Stimulated activated CD8-positive, alpha-beta memory T cell treated with anti-CD3 and anti-CD28 coated beads, Interleukin-12 subunit alpha, Interleukin-12 subunit beta, amount 100 ng/mL, for 4 hours (primary cell): Measurements from ENCODE around the gene FIGN.

Experiments
- DNase-seq: peaks from one replicate; pipeline ENCODE4 v3.0.0-alpha.2; 2020; ENCODE audit warnings: low read depth

FIGN gene

DNA sequence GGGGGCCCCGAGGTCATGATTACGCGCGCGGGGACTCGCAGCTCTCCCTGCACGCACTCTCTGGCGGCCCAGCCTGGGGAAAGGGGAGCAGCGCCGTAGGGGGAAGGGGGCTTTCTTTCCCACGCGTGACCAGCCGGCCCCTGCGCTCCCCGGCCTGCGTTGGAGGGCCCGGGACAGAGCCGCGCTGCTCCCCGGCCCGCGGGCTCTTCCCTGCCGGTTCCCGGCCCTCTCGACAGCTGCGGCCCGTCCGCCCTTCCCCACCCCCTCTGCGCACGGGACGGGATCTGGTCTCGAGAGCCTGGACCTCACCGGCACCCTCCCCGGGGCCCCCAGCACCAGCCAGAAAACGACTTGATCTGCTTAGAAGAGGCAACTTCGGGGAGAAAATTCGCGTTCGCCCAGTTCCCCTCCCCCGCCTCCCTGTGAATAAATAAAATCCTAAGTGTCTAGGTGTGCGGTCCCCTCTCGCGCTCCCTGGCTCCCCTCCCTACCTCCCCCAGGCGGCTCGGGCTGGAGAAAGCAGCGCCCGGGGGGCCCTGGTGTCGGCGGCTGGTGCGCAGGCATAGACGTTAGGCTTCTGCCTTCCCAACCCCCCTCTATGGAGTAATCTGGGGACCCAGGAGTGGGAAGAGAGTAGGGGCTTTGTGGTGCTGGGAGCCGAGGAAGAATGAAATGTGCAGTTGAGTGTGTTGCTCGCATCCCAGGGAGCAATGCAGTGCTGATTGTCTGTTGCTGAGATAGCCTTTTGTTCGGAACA, 803 bp upstream of the FIGN start:
- no peak for DNase-seq

DNA sequence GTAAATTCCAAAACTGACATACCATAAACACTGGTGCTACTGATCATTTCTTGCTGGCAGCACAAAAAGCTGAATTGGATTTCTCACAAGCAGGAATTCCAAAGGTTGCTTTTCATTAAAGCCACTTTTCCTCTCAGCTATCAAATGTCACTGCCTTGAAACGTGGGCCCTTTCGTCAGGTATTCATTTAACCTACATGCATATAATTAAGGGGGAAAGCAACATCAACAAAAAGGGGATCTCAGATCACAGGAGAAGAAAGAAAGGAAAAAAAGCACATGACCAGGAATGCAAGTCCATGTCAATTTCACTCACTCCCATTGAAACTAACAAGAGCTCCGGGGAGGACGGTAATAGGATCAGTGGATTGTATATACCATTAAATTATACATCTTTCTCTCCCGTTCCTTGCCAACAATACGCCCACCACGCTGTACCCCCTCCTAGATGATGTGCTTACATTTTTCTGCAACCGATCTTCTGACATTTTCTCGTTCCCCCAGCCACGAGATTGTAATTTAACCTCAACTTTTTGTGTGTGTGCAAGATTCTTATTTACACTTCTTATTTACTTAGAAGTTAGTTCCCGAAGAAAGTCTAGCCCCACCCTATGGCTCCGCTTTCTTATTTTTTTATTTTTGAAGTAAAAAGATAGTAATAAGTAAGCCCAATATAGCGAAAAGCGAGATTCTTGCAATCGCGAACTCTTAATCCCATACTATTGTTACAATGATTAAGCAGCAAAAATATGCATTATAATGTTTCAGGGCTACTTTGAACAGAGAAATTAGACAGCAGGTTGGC, 725 bp downstream of the FIGN start:
- no peak for DNase-seq

DNA sequence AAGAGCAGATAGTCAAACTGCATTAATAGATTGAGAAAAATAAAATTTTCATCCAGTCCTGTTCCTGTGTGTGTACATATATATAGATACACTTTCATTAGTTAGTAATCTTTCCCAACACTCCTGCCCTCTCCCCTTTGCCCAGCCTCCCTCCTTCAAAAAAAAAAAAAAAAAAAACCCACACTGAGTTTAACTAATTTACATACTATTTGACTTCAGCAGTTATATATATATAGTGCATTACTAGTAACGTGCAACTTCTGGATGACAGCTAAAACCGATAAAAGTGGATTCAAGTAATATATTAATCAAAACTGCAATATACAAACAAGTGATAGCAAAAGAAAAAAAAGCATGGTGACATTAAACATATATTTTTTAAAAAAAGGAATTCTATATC, 1.4 kb downstream of the FIGN start:
- DNase-seq = no peak

DNA sequence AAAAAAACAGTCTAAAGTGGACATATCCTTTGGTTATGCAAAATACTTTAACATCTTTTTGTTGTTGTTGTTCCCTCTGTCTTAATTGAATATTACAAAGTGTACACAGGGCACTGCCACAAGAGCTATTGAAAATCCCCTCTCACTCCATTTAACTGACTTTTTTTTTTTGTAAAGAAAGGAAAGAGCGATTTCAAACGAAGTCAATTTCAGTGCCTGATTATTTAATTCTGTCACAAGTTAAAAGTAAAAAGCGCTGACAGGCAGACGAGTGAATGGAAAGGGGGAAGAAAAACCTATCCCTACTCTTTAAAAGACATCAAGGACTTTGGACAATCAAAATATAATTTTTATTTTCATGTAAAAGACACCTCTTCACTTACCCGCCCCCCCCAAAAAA, 1.9 kb downstream of the FIGN start:
- no peak for DNase-seq

DNA sequence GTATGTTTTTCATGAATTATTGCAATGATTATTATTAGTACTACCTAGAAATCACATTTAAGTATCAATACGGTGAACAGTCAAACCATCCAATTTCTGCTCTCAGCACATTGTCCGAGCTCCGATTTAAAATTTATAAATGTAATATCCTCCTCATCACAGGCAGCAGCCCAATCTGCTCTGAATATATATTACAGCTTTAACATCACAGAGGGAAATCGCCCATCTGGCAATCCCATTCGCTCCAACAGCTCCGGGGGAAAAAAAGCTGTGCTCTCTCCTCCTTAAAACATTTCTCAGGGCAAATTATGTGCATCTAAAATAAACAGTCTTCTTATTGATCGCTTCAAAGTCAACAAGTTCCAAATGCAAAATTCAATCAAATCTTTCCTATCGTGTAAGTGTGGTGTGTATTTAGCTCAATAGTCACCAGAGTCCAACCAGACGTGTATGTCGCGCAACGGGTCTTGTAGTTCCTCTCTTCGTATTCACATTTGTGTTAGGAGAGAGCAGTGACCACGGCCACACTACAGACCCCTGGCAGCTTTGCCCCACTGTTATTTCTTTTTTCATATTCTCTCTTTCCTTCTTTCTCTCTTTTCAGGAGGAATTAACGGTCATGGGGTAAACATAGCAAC, 2.4 kb downstream of the FIGN start:
- DNase-seq = no peak

DNA sequence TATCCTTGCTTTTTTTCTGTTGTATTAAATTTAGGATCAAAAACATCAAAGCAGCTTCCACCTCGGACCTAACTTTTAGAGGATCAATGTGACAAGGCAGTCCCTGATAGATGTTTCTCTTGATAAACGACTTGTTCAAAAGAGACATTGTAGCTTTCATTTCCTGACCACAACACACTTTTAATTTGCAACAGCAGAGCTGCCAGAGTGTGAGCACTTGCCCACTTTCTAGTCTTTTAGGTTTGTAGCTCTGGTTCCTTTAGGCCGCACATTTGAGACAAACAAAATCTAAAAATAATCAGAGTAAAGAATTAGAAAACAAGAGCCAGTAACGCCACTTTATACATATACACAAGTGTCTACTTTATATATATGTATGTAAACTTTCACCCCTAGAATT, 3.1 kb downstream of the FIGN start:
- no peak for DNase-seq

DNA sequence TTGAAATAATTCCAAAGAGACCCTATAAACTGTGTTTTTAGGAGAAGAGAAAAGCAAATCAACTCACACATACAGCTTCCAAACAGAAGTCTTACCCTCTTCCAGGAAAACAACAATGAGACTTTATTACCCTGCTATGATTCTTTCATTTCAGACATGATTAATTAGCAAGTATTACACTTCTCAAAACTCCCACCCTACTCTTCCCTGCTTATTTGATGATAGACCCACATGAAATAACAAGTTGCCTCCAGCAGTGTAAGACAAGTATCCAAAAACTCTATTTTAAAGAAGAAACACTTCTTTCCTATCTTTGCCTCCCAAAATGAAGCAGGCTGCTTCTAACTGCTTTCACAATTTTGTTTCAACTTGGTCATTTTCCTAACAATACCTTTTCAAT, 4.1 kb downstream of the FIGN start:
- no peak for DNase-seq

DNA sequence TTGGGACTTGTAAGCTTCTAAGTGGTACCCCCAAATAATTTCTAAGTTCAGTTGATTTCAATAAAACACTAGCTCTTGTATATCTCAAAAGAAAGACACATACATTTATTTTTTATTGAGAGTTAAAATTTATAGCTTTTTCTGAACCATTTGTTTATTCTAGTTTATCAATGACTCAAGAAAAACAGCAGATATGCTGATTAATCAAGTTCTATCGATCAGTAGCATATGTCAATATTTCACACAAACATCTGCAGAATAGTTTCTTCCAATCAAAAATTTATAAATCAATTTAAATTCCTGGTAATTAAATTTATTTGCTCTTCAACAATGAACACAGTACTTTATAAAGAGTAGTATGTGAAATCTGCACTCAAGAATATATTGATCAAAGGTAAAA, 5.3 kb downstream of the FIGN start:
- DNase-seq = no peak

DNA sequence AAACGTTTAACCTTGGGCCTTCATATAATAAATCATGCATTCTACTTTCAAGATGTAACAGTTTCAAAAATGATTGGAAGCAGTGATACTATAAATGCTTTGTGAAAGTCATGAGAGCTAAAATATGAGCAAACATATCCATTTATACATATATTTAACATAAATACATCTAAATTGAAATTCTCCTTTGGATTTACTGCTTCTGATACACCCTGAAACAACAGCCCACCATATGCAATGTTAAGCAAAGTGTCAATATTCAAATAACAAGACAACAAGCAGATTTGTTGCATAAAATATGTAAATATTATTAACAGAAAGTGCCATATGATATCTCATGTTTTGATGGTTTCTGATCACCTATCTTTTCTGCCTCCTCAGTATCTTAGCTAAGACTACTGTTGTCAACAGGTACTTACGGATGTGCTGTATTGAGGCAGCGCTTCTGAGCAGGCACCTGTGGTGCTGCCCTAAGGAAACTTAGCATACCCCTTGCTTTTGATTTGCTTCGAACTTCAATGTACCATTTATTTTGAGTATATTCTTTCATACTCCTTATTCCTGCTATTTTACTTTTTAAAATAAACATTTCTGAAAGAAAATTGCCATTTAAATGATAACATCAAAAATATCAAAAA, 6.1 kb downstream of the FIGN start:
- DNase-seq = no peak

DNA sequence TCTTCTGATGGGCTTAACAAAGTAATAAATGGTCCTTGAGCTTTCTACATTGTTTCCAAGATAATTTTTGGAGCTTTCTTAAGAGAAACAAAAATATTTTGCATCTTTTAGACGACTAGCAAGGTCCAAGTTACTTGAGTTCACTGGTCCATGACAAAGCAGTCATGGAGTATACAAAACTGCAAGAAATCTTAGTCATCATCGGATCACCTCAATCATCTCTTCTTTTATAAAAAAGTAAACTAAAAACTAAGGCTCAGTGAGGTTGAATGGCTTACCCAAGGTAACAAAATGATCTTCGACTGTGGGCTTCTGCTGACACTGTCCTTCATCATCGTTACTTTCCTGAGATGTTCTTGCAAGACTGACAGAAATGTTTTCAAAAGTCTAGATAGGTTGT, 11.9 kb downstream of the FIGN start:
- DNase-seq = no peak

DNA sequence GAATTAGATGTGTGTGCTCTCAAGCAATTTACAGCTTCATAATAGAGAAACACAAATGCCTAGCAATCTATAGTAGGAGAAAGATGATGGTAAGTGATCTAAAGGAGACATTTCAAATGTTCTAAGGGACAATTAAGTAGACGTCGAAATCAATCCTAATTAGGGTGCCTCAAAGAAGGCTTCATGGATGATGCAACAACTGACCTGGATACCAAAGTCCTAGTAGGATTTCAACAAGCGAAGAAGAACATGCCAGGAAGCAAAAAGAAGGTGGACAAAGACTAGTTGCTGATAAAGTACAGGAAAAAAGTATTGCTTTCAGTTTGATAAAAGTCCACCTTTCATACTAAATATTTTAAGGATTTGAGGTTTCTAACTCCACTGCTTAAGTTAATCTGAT, 12.5 kb downstream of the FIGN start:
- DNase-seq = no peak

DNA sequence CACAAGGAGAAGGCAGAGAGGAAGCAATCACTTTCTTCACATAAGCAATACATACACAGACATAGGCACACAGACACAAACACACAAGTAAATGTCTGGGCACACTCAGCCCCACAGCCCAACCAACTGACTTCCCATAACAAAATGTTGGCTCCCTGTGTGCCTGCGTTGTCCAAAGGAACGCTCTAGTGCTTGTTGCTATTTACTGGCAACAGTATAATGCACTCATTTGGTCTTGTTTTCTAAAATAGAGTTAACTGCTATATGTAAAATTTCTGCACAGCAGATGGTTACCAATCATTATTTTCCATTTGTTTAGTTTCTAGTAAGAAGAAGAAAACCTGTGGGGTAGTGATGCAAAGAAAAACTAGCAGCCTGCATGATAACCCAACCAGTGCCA, 16.5 kb downstream of the FIGN start:
- no peak for DNase-seq

DNA sequence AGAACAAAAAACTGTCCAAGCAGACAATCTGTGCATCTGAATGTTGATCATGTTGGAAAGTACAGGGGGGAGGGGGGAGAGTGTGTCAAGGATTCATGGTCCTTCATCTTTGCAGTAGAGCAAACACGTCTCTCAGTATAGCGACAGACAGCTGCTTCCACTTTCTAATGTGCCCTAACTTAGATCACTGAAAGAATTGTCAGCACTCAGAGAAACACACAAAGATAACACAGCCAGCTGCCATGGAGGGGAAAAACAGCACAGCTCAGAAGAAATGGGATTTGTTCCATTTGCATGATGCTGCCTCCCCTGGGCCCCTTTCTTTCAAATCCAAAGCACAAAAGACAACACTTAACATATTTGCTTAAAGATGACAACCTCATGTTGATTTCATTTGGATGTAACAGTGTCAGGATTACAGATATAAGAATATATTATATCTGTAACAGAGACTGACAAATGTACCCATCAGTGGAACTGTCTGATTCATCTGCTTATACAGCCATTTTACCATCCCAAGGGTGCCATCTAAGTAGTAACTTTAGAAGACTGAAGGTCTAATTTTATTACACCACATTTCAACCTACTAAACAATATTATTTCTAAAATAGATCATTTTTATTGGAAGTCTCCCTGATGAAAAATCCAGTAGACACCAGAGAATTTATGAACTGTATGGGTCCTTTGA, 17.7 kb downstream of the FIGN start:
- no peak for DNase-seq

DNA sequence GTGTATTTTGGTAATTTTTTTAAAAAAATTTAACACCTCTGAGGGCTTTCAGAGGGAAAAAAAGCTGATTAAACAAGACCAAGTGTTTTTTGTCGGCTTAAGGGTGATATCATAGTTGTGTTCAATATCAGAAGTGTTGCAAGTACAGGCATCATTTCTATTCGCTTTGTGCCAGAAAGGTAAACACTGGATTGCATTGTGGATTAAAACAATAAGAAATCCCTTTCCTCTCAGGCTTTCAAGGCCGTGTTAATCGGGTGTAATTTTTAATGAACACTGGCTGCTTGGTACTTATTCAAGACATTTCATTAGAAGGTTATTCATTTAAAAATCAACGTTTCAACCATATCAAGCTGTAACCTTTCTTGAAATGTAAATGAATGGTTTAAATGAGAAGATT, 18.3 kb downstream of the FIGN start:
- no peak for DNase-seq

DNA sequence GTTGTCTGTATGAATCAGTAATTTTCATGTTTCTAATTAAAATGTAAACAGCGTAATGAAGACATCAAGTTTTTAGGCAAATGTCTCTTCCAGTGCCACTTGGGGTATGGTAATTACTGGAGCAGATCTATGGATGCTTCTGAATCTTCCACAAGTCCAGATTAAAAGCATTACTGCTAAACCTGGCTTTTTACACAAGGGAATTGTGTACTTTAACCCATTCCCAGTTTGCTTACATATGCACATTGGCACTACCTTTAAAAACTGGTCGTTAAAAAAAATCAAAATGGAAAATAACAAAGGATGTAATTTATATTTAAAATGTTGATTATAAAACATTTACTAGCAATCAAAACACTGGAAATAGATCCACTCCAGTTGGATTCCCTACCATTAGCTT, 19.7 kb downstream of the FIGN start:
- DNase-seq = no peak

DNA sequence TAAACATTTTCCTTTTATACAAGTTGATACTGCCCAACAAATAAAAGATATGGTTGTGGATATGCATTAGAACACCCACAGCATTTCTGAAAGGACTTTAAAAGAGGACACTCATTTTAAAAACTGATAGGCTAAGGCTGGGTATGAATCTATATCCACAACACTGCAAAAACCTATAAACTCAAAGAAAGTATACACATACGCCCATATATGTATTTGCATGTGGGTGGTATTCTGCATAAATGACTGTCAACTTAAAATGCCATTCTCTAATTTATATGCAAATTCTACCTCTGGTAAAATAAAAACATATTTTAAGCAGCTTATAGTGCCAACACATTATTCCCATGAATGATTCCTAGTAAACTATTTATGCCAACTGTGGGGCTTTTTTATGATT, 20.1 kb downstream of the FIGN start:
- DNase-seq = no peak

DNA sequence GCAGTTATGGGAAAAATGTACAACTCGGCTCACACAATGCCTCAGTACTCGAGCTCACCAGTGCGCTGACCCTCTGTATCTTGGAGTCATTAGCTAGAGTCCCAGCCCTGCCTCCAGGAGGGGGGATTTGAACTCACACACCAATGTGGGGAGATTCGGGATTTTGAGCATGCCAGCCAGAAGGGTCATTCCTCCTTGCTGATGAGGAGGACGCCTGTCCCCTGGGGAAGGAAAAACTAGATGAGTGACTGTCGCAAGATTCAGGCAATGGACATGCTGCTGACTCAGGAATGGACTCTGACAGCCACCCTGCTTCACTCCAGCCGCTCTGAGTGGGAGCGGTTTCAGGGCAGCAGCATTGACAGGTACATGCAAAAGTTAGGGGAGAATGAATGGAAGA, 20.6 kb downstream of the FIGN start:
- DNase-seq = no peak

DNA sequence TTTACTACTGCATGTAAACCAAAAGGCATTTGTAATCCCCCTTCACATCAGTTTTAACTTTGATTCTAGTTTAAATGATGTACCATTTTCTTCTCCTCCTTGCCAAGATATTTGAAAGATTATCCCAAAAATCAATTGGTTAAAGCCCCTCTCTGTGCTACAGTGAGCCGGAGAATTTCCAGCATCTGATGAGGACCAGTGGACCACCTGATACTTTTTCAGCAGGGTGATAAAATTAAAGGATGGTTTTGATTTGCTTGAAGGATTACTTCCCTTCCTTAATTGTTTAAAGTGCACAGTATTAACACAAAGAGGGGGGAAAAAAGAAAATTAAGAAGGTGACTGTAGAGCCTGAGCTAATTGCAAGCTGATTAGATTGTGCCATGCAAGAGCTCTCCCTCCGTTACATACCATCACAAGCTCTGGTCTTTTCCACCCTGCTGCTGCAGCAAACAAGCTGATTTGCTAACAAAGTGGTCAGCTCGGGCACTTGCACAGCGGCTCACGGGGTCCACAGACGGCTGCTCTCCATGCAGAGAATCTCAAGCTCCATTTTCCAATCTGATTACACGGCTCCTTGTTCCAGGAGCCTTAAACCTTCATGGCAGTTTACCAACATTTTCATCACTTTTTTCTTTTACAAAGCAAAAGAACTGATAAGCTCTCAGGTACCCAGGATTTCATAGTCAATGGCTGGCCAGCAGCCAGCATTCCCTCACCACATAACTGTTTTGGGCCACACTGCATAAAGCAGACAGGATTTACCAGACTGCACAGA, 22.1 kb downstream of the FIGN start:
- DNase-seq = no peak

DNA sequence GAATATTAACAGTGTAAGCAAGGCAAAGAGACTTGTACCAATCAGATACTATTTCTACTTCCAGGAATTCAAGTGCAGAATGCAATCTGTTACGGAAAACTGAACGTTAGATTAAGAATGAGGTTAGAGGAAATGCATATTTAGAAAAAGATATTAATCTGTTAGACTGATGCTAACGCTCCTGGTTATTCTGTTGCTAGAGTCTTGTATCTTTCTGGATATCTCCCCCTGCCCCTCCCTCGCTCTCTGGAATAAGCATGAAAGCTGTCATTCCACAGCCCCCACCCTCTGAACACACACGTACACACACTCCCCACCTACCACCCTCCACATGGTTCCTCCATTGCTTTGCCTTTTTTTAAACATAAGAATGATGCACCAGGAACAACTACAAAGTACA, 24.1 kb downstream of the FIGN start:
- no peak for DNase-seq

DNA sequence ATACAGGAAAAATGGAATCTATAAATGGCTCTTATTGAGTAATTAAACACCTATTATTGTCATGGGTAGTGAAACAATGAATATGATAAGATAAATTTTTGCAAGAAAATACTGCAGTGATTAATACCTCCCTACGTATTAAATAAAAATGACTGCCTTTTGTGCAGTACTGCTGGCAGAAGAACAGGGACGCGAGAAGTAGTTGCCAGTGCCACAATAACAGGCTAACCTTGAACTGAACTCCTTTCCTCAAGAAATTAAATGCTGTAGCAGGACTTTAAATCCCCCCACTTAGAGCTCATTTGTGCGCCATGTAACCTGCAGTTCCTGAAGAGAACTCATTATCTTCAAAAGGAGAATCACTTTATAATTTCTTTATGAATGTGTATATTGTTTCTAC, 24.6 kb downstream of the FIGN start:
- DNase-seq = no peak

DNA sequence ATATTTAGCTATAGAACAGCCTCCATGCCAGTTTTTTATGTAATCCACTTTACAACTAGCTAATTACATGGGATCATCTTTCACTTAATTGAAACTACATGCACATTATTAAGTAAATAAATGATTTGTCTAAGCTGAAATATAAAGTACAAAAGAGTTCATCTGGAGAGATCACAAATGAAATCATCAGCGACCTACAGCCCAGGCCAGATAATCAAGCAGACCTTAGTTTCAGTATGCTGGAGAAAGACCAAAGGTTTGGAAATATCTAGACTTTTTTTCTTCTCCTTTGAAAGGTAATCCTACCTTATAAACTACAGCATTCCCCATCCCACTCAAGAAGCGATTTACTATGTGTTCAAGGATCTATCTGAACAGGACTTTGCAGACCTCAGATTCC, 26.5 kb downstream of the FIGN start:
- DNase-seq = no peak
